Left forelimb (tissue), 1 donor: ENCODE measurements around the gene RASSF8.
"Not testable (repeated sequence)": the region's sequence is repeated elsewhere in the genome, so short reads cannot be mapped to it uniquely, and the experiment has no call there.

Experiments used
- DNase-seq: peaks from one replicate; pipeline ENCODE4 v3.0.0-alpha.2; 2018; ENCODE audit warnings: low spot score

The RASSF8 gene

DNA sequence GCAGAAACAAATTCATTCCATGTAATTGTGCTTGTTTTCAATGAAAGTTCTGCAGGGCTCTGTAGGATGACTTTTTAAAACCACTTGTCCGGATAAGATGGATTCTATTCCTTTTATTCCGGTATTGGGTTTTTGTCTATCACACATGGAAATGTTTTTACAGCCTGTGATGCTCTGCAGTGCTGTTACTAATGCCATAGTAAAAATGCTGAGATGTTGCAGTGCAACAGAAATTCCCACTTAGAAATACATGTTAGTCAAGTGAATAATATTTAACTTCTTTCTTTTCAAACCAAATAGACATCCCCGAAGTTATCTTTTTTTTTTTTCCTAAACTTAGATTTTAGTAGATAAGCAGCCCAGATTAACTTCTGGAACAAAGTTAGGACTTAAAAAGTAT lies 71.9 kb downstream of the RASSF8 start:
- no peak for DNase-seq

DNA sequence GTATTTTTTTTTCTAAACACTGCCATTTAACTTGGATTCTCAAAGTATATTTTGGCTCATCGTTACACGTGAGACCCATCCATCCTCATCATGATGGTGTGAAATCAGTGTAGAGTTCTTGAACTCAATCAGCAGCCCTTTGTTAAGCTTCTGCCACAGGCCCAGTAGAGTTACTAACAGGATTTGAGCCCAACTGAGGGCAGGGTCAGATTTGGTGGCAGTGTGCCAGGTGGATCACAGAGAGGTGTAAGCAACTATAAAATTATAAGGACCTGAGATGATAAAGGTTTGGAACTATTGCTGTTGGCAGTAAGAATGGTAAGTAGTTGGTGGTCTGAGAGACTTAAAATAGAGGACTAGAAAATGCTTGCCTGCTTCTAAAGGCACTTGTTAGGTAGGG lies 72.8 kb downstream of the RASSF8 start:
- DNase-seq, result no peak

- DNase-seq, result no peak
These were observed 73.3 kb downstream of the RASSF8 start for GRCh38 chr12:26031827-26032226.

DNA sequence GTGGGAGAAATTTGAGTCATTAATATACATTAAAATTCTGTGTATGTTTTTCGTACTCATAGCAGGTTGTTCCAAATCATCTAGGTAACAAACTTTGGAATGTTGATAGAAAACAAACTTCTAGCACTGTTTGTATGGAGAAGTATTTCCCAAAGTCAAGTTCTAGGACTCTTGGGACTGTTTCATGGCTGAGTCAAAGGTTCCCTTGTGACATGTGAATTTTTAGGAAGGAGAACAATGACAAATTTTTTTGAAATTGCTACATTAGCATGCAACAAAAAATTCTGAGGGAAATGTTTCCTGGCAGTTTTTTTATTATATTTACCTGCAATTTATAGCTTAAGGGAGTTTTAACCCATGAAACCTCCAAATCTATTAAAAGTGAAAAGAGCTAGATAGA lies 73.8 kb downstream of the RASSF8 start:
- DNase-seq, result no peak

- DNase-seq, result no peak
These were observed 74.3 kb downstream of the RASSF8 start for GRCh38 chr12:26032719-26033241.

DNA sequence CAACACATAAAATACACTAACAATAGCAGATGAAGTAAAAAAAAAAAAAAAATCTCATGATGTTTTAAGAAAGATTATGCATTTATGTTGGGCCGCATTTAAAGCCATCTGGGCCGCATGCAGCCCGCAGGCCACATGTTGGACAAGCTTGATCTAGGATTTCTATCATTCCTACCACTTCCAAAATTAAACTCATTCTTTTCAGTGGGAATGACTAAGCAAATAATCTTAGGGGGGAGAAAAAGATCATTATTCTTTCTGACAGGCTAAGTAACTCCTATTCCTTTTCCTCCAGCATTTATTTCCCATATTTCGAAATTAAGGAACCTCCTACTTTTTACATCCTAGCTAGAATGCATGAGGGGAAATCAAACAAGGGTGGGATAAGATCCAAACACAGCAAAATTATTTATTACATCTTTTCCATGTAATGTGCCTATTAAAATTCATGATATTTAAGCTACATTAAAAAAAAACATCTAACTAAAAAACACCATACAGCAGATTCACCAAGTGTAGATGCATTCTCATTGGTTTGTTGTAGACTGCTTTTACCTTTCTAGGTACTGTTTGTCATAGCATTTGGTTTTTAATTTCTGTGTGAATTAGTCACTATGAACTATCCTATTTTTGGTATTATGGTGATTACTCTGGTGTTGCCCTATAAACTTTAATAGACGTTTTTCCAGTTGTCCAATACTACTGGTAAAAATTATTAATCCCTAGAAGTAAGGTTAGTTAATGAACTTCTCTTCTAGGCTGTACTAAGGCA lies 76.1 kb downstream of the RASSF8 start:
- no peak for DNase-seq

GRCh38 chr12:26036877-26037276 lies 78.4 kb downstream of the RASSF8 start:
- no peak for DNase-seq

- no peak for DNase-seq
These were observed 79.2 kb downstream of the RASSF8 start for GRCh38 chr12:26037615-26038220.

DNA sequence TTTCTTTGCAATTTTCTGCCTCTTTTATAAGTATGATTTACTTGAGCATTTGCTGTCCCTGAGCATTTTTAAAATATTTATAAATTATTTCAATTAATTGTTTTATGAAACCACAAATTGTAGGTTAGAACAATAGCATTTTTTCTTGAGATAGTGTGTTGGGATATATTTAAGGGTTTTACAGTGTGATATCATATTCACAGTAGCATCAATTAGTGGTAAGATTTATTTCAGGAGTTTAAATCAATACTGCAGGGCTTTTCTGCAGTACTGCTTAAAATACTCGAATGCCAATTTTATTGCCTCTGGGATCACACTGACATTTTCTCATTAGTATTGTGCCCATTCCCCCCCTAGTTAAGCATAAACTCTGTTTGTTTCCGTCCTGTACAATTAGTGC lies 84.2 kb downstream of the RASSF8 start:
- DNase-seq, result no peak

GRCh38 chr12:26043135-26044006 lies 84.9 kb downstream of the RASSF8 start:
- DNase-seq, result no peak

DNA sequence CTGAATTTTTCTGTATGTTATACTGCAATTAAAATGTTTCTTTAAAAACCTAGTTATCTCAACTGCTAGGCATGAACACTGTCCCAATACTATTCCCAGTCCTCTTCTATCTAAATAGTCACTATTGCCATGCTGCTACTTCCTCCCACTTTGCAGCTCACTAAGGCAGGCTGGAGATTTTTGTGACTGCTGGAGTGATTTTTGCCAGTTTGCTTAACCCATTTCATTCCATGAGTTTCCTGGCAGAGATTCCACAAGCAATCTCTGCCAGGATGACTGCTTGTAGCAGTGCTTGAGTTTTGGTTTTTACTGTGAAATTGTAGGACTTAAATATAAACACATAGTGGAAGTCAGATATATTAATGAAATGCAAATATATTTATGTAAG lies 85.5 kb downstream of the RASSF8 start:
- DNase-seq, result no peak

- DNase-seq, result no peak
These were observed 86.1 kb downstream of the RASSF8 start for GRCh38 chr12:26044592-26044991.

- DNase-seq, result no peak
These were observed 87.7 kb downstream of the RASSF8 start for GRCh38 chr12:26046203-26046602.

- DNase-seq, result no peak
These were observed 88.4 kb downstream of the RASSF8 start for GRCh38 chr12:26046906-26047305.

DNA sequence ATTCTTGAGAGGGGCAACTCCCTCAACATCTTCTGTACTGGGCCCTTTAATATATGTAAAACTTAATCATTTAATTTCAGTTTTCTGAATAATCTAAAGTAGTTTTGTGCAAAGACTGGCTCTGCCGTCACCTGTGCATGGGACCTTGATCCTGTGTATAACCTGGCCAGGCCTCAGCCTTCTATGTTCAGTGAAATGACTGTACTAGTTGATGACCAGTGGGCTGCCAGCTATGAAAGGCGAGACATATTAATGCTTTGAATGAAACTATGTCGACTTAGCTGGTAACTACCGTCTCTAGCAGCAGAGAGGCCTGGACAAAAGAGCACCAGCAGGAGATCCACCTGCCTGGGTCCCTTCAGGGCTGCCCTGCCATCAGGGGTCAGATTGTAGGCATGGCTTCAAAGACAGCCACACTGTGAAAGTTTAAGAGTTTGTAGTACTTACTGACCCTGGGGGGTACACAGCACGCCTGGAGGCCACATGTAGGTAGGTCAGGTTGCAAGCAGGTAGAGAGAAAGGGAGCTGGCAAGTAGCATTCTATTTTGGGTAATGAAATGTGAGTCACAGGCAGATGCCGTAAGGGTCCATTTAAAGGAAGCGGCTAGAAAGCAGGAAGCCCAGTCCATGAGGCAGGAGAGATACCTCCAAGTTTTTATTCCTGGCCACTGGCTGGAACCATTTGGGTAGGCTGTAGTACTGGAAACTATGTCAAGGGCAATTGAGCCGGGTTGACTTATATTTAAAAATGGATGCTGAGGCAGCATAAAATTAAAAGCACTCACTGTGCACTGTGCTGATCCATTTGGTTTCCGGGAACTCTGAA lies 89.1 kb downstream of the RASSF8 start:
- DNase-seq, result no peak

- DNase-seq, result no peak
These were observed 94.2 kb downstream of the RASSF8 start for GRCh38 chr12:26052652-26053051.

DNA sequence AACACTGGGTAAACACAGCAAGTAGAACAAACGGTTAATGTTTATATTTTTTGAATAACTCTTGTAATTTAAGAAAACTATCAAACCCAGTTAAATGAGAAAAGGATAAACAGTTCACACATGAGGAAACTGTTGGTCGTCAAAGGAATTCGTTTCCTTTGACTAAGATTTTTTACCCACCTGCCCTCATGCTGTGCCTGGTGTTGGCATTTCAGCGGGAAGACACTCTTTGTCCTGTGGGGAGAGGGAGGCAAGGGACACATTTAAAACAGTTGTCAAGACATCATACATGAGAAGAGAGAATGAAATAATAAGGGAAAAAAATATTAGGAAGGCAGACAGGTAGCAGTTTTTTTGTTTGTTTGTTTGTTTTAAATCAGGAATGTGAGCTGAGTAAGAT lies 95.9 kb downstream of the RASSF8 start:
- no peak for DNase-seq

- DNase-seq, result no peak
These were observed 96.6 kb downstream of the RASSF8 start for GRCh38 chr12:26055087-26055486.

- DNase-seq, result no peak
These were observed 97.9 kb downstream of the RASSF8 start for GRCh38 chr12:26056335-26056734.

GRCh38 chr12:26057271-26057670 lies 98.8 kb downstream of the RASSF8 start:
- not testable (repeated sequence) for DNase-seq

GRCh38 chr12:26058308-26058707 lies 99.8 kb downstream of the RASSF8 start:
- DNase-seq, result no peak

DNA sequence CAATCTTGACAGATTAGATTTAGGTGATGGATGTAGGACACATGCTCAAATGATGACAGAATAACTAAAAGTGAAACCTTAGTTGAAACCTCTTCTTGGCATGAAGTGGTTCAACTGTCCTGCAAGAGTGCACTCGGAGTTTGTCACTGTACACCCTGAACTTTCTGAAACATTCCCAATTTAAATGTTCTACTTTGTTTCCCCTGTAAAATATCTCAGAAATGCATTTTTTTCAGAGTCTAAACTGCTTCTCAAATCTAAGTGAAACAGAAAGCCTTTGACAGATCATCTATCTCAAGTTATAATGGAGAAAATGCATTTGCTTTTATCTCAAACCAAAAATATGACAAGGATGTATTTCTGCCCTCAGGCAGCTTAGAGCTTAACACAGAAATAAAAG lies 100.3 kb downstream of the RASSF8 start:
- no peak for DNase-seq
